Measurements from ENCODE around the gene NME1.
"Not testable (repeated sequence)": the region's sequence is repeated elsewhere in the genome, so short reads cannot be mapped to it uniquely, and the experiment has no call there.

Gene NME1

GRCh38 chr17:51153210-51154072, at the start of gene NME1:
Gene NME1, plus strand, starts transcription at chr17:51153559. Its CDS starts 2,096 bp downstream, at chr17:51155655.
- DNase-seq = peak; percentile 99

GRCh38 chr17:51107778-51108177, 45.6 kb upstream of the NME1 start:
- no peak for DNase-seq

GRCh38 chr17:51112303-51113222, 40.8 kb upstream of the NME1 start:
- not testable (repeated sequence) for DNase-seq

GRCh38 chr17:51115179-51115578, 38.2 kb upstream of the NME1 start:
- no peak for DNase-seq

GRCh38 chr17:51118330-51119195, 34.8 kb upstream of the NME1 start:
- DNase-seq = peak; percentile 75

- DNase-seq = peak; percentile 25
Measured at GRCh38 chr17:51119415-51120356, 33.7 kb upstream of the NME1 start.

GRCh38 chr17:51120357-51120738, 33.0 kb upstream of the NME1 start:
- DNase-seq = no peak

- peak; percentile 99 for DNase-seq
Measured at GRCh38 chr17:51120739-51121619, 32.4 kb upstream of the NME1 start, which contains the start of gene SPAG9. Gene SPAG9, minus strand, starts transcription at chr17:51120868. Its CDS starts 212 bp downstream, at chr17:51120656.

- DNase-seq = no peak
Measured at GRCh38 chr17:51121620-51122472, 31.5 kb upstream of the NME1 start.

- DNase-seq = not testable (repeated sequence)
Measured at GRCh38 chr17:51122473-51123115, 30.8 kb upstream of the NME1 start.

GRCh38 chr17:51124640-51125503, 28.5 kb upstream of the NME1 start:
- no peak for DNase-seq

GRCh38 chr17:51128076-51128475, 25.3 kb upstream of the NME1 start:
- no peak for DNase-seq

- no peak for DNase-seq
Measured at GRCh38 chr17:51132964-51133319, 20.4 kb upstream of the NME1 start.

- no peak for DNase-seq
Measured at GRCh38 chr17:51133365-51133764, 20.0 kb upstream of the NME1 start.

- no peak for DNase-seq
Measured at GRCh38 chr17:51135956-51136355, 17.4 kb upstream of the NME1 start.

- DNase-seq = no peak
Measured at GRCh38 chr17:51142597-51142996, 10.8 kb upstream of the NME1 start.

GRCh38 chr17:51144266-51145022, 8.9 kb upstream of the NME1 start:
- DNase-seq = peak; percentile 94
